DMS79 (cell line): Measurements from ENCODE around the gene MB21D2.

Source experiments
- DNase-seq: peaks from one replicate; lab custom pipeline; 2025; lab: John Stamatoyannopoulos, UW

The MB21D2 gene

DNA sequence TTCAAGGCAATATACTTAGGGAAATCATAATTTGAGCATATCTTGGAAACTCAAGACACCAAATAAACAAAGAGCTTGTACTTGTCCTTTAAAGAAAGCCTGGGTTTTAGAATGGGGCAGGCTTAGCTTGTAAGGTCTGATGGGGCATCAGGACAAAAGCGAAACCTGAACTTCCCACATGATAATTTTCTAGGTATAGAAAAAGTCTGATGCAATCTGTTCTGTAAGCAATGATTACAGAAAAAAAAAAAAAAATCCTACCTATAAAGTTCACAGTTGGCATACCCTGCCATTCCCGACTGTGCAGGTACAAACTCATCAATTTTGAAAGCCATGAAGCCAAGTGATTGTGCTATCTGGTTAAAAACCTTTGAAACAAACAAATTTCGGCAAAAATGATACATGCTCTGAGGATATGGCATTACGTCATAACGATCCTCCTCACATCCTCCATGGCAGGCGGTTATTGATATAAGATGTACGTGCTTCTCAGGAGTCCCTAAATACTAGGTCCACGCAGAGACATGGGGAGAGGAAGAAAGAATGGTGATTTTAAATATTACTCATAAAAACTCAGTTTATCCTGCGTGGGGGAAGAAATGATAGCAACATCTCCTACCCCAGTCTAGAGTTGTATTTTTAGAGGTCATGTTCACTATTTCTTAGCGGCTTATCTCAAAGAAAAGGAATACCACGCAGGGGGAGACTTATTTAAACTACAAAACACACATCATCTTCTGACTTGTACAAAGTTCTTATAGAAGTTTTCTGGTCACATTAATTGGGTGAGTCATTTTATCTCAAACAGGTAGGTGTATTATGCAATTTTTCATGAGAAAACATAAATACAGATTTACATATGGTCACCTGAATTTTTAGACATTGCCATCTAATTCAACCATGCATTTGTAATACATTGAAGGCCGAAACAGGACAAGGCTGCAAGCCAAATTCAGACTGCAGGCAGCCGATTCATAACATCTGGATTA is 27.0 kb downstream of the MB21D2 start:
- DNase-seq: no peak

- DNase-seq: no peak
Observed at GRCh38 chr3:192889679-192890078, 28.0 kb downstream of the MB21D2 start.

GRCh38 chr3:192888190-192888589 is 29.5 kb downstream of the MB21D2 start:
- no peak for DNase-seq

- DNase-seq: no peak
Observed at GRCh38 chr3:192887701-192888100, 30.0 kb downstream of the MB21D2 start.

DNA sequence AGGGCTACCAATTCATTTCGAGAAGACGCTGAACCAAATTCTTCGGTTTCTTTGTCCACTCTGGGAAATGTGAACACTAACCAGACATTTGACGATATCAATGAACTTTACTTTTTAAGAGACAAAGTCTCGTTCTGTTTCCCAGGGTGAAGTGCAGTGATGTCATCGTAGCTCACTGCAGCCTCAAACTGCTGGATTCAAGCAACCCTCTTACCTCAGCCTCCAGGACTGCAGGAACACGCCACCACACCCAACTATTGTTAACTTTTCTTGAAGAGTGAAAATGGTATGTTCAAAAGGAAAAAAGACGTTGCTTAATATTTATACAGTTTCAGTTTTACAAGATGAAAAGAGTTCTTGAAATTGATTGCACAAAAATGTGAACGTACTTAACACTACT is 30.6 kb downstream of the MB21D2 start:
- no peak for DNase-seq

GRCh38 chr3:192884777-192885773 is 32.6 kb downstream of the MB21D2 start:
- no peak for DNase-seq

GRCh38 chr3:192883512-192883911 is 34.1 kb downstream of the MB21D2 start:
- DNase-seq: no peak

- no peak for DNase-seq
Observed at GRCh38 chr3:192881159-192881786, 36.4 kb downstream of the MB21D2 start.

GRCh38 chr3:192880313-192880712 is 37.3 kb downstream of the MB21D2 start:
- DNase-seq: no peak

DNA sequence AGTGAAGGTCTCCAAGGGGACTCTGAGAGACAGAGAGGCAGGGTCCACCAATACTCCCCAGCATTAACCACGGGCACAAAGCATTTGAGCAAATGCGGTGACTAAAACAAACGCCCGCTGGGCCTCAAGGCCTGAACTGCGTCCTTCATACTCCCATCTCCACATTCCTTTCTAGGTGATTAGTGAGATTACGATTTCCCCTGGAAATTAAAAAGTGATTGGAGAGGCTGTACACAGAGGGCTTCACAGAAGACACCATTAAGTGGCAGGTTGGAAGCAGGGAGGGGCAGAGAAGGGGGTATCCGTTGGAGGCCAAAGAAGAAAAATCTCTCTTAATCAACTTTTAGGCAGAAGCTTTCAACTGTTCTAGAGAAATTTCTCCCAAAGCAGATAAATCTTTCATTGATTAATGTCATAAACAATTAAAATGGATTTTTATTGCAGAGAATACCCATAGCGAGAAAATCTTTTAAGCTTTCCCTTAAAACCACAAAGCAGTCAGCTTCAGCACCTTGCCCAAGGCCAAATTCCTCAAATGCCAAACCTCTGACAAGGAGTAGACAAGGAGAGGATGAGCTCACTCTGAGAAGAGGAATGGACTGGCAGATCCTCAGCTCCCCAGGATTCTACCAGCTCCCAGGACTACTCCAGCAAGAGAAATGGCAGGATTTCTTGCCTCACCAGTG is 38.2 kb downstream of the MB21D2 start:
- no peak for DNase-seq

- no peak for DNase-seq
Observed at GRCh38 chr3:192875971-192876565, 41.6 kb downstream of the MB21D2 start.

- DNase-seq: no peak
Observed at GRCh38 chr3:192870822-192871221, 46.8 kb downstream of the MB21D2 start.

DNA sequence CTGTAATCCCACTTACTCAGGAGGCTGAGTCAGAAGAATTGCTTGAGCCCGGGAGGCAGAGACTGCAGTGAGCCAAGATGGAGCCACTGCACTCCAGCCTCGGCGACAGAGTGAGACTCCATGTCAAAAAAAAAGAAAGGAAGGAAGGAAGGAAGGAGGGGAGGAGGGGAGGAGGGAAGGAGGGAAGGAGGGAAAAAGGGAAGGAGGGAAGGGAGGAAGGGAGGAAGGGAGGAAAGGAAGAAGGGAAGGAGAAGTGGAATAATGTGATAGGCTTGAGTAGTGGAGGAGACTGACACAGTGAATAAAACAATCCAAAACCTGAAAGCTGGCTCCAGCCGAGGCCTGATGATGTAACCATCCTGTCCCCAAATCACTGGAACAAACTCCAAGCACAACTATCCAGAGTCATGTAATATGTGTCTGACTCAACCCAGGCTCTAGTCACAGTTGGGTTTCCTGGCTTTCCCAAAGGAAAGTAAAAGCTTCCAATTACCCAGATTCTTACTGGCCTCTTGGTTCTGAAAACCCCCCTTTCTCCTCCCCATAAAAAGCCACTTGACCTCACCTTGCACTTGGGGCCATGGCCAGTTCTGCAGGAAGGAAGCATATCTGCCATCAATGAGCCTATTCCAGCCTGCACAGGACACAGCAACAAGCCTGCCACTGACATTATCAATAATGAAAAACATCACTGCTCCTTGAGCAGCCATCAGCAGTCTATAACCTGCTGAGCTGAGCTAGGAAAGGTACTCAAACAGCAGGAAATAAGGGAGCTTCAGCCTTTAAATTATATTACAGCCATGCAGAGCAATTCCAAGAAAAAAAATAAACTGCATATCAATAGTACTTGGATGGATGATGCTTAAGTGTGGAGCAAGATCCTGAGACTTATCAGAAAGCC is 48.3 kb downstream of the MB21D2 start:
- DNase-seq: no peak

DNA sequence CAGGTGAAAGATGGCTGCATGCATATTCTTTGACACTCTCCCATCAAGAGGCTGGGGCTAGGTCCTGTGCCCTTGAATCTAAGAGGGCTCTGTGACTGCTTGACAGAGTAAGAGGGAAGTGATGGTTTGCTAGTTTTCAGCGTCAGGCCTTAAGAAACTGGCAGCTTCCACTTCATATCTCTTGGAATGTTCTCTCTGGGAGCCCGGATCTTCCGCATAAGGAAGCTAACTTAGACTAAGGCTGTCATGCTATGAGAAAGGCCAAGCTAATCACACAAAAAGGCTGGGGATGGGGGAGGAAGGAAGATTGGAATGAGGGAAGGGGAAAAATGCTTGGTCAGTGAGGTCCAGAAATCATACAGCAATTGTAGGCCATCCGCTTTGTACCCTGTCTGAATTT is 50.0 kb downstream of the MB21D2 start:
- no peak for DNase-seq

- no peak for DNase-seq
Observed at GRCh38 chr3:192866804-192867203, 50.9 kb downstream of the MB21D2 start.

DNA sequence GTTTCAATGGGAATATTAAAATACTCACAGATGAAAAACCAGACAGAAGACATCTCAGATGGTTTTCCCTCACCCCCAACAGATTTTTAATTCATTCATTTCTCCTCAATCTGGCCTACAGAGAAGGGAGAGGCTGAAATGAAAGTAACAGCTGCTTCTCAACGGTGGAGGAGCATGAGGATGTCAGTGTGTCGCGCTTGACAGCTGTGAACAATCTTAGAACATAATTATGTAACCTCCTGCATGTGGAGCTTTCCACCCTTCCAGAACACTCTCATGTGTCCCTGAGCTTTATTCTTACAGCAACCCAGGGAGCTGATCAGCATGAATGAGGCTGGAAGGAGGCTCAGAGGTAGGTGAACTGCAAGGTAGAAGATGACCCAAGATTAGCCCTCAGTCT is 52.7 kb downstream of the MB21D2 start:
- DNase-seq: no peak

DNA sequence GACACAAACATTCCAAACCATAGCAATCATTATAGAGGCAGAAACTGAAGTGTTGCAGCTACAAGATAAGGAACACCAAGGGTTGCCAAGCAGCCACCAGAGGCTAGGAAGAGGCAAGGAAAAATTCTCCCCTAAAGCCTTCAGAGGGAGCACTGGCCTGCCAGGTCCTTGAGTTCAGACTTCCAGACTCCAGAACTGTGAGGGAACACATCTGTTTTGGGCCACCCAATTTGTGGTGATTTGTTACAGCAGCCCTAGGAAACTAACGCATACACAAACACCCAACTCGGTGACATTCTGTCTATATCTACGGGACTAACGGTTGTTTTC is 54.6 kb downstream of the MB21D2 start:
- DNase-seq: no peak

GRCh38 chr3:192862408-192863090 is 55.1 kb downstream of the MB21D2 start:
- no peak for DNase-seq

DNA sequence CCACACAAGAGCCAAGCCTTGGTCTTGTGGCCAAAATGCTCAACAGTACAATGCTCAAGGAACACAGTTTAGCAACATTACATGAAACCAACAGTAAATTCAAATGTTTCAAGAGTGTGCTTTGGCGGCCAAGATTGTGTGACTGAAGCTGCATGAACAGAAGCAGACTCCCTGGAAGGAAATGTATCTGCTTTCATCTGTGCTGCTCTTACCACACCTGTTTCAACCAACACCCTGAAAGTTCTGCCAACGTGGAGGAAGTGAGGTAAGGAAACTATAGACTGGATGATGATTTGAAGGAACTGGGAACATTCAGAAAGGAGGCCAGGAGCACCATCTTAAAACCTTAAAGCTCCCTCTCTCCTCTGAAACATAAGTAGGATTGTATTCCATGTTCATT is 55.7 kb downstream of the MB21D2 start:
- DNase-seq: no peak

DNA sequence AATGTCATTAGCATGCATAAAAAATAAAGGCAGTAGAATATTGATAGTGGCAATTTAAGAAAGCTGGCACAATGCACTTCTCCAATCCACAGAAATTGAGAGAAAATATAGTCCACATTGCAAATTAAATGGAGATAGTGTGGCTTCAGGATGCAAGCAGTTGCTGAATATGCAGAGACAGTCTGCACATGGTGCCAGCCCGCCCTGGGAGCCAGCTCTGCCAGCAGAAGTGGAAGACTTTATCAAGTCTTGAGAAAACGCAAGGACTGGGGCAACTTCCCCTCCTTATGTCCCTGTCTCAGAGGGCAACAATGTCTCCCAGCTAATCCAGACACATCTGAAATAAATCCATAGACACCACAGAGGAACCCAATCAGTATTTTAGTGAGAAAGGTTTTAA is 57.2 kb downstream of the MB21D2 start:
- no peak for DNase-seq
